H1 (cell line): Measurements from ENCODE around the gene TSC22D3. TPM values are rescaled to one million over a fixed set of nuclear protein-coding genes. Genes with fewer than 3 reads are reported as not detected.

Experiments
- CTCF ChIA-PET: fragments of 300-600 bp; sonication (Branson Sonifier 250); formaldehyde crosslinking; loops from one replicate; lab custom pipeline; 2021; ENCODE audit not compliant: partially characterized antibody; lab: Charles Lee
- POLR2A ChIA-PET: fragments of 300-600 bp; sonication (Branson Sonifier 250); formaldehyde crosslinking; loops from one replicate; lab custom pipeline; 2021; ENCODE audit warnings: inconsistent platforms; ENCODE audit not compliant: partially characterized antibody; lab: Charles Lee
- DNase-seq, 2 experiments: peaks; one replicate each; pipeline versions ENCODE4 v3.0.0 to v3.0.0-alpha.2; 2010 to 2022; ENCODE audit warnings: low spot score in 2 of 2, low read depth in 1 of 2, mixed read lengths in 1 of 2
- FAIRE-seq: peaks from 2 replicates; lab custom pipeline; 2011; peaks lifted over from hg19 to GRCh38; lab: Jason Lieb, UNC
- H2AFZ ChIP-seq: 2 replicates; pipeline ENCODE4 v1.8.1; 2012; ENCODE audit warnings: low read length, inconsistent platforms
- H2AK5ac ChIP-seq: 2 replicates; pipeline ENCODE4 v1.6.1; 2013; ENCODE audit warnings: low read depth, low read length
- H2BK120ac ChIP-seq: replicated peaks from 2 replicates; pipeline ENCODE3; 2013; ENCODE audit warnings: low read depth, low read length, inconsistent platforms
- H2BK12ac ChIP-seq: 2 replicates; pipeline ENCODE4 v1.6.1; 2013; ENCODE audit warnings: low read depth, low read length
- H2BK15ac ChIP-seq: 2 replicates; pipeline ENCODE4 v1.6.1; 2013; ENCODE audit warnings: low read length
- H2BK20ac ChIP-seq: 2 replicates; pipeline ENCODE4 v1.6.1; 2013; ENCODE audit warnings: low read length
- H2BK5ac ChIP-seq: 2 replicates; pipeline ENCODE4 v1.6.1; 2013; ENCODE audit warnings: low read depth, low read length
- H3K14ac ChIP-seq: 2 replicates; pipeline ENCODE4 v1.6.1; 2013; ENCODE audit warnings: inconsistent platforms; ENCODE audit not compliant: insufficient read length
- H3K18ac ChIP-seq: 2 replicates; pipeline ENCODE4 v1.6.1; 2013; ENCODE audit warnings: low read length; ENCODE audit errors: extremely low read depth
- H3K23ac ChIP-seq: 2 replicates; pipeline ENCODE4 v1.6.1; 2013; ENCODE audit warnings: inconsistent platforms; ENCODE audit not compliant: insufficient read length
- H3K23me2 ChIP-seq: 2 replicates; pipeline ENCODE4 v1.6.1; 2013; ENCODE audit warnings: low read depth, low read length
- H3K27ac ChIP-seq: 2 replicates; pipeline ENCODE4 v1.6.1; 2011; ENCODE audit warnings: low read depth, low read length, inconsistent platforms
- H3K27me3 ChIP-seq, 4 experiments: replicated peaks in 1 of 4; 1 replicate in 1 of 4; 2 replicates in 3 of 4; pipeline versions ENCODE4 v1.6.1 to v1.8.1; 2011 to 2013; ENCODE audit warnings: low read length in 3 of 4, mild to moderate bottlenecking in 3 of 4, inconsistent platforms in 2 of 4, mixed read lengths in 2 of 4, moderate library complexity in 1 of 4; ENCODE audit not compliant: control insufficient read depth in 3 of 4, insufficient read depth in 3 of 4; ENCODE audit errors: extremely low read depth in 1 of 4
- H3K36me3 ChIP-seq, 4 experiments: 2 replicates each; pipeline versions ENCODE4 v1.6.1 to v1.8.1; 2011 to 2013; ENCODE audit warnings: mild to moderate bottlenecking in 4 of 4, low read length in 3 of 4, moderate library complexity in 2 of 4, control low read depth in 1 of 4, inconsistent platforms in 1 of 4; ENCODE audit not compliant: insufficient read depth in 4 of 4, control insufficient read depth in 2 of 4
- H3K4ac ChIP-seq: replicated peaks from 2 replicates; pipeline ENCODE3; 2013; ENCODE audit warnings: low read length, low read depth, mixed read lengths, inconsistent platforms; ENCODE audit not compliant: insufficient read length
- H3K4me1 ChIP-seq, 4 experiments: replicated peaks in 1 of 4; 1 replicate in 1 of 4; 2 replicates in 3 of 4; pipeline versions ENCODE4 v1.6.1 to v1.8.1; 2011 to 2013; ENCODE audit warnings: low read length in 3 of 4, inconsistent platforms in 2 of 4, mixed read lengths in 1 of 4; ENCODE audit not compliant: insufficient read depth in 4 of 4, control insufficient read depth in 3 of 4
- H3K4me2 ChIP-seq, 2 experiments: 2 replicates each; pipeline versions ENCODE4 v1.6.1 to v1.8.1; 2011 to 2013; ENCODE audit warnings: low read depth in 2 of 2, low read length in 2 of 2, control low read depth in 1 of 2, inconsistent platforms in 1 of 2, mild to moderate bottlenecking in 1 of 2; ENCODE audit not compliant: insufficient read depth in 1 of 2
- H3K4me3 ChIP-seq, 4 experiments: fragments of 200-600, 300-600 bp in 1 of 4; sonication (generic), shearing (Covaris generic), sonication (Bioruptor Twin) in 1 of 4; 2 replicates each; pipeline versions ENCODE4 v1.5.1 to v1.8.1; 2011 to 2016; ENCODE audit warnings: low read length in 4 of 4, low read depth in 3 of 4, control low read depth in 2 of 4, inconsistent platforms in 2 of 4, mild to moderate bottlenecking in 2 of 4, mixed read lengths in 1 of 4, moderate library complexity in 1 of 4; ENCODE audit not compliant: insufficient read depth in 2 of 4; ENCODE audit errors: extremely low read depth in 1 of 4
- H3K56ac ChIP-seq: replicated peaks from 2 replicates; pipeline ENCODE3; 2013; ENCODE audit warnings: low read depth, mild to moderate bottlenecking, mixed read lengths, low read length, inconsistent platforms; ENCODE audit not compliant: insufficient read length
- H3K79me1 ChIP-seq: 2 replicates; pipeline ENCODE4 v1.6.1; 2013; ENCODE audit warnings: low read depth, low read length, control low read depth
- H3K79me2 ChIP-seq, 2 experiments: 2 replicates each; pipeline versions ENCODE4 v1.6.1 to v1.8.1; 2012 to 2013; ENCODE audit warnings: low read length in 2 of 2, mild to moderate bottlenecking in 2 of 2, inconsistent platforms in 1 of 2; ENCODE audit not compliant: insufficient read depth in 2 of 2, control insufficient read depth in 1 of 2
- H3K9ac ChIP-seq, 4 experiments: replicated peaks in 1 of 4; 1 replicate in 1 of 4; 2 replicates in 3 of 4; pipeline versions ENCODE4 v1.6.1 to v1.8.1; 2011 to 2013; ENCODE audit warnings: low read depth in 3 of 4, low read length in 3 of 4, control low read depth in 2 of 4, mild to moderate bottlenecking in 2 of 4, moderate library complexity in 2 of 4, inconsistent platforms in 1 of 4; ENCODE audit errors: extremely low read depth in 1 of 4
- H3K9me3 ChIP-seq, 2 experiments: 2 replicates each; pipeline versions ENCODE4 v1.6.1 to v1.8.1; 2012 to 2013; ENCODE audit warnings: mild to moderate bottlenecking in 2 of 2, moderate library complexity in 2 of 2, control low read depth in 1 of 2, inconsistent platforms in 1 of 2, low read depth in 1 of 2, low read length in 1 of 2, mixed read lengths in 1 of 2; ENCODE audit not compliant: insufficient read depth in 2 of 2
- H4K20me1 ChIP-seq, 2 experiments: replicated peaks in 1 of 2; 2 replicates each; pipeline versions ENCODE3 to v1.8.1; 2011 to 2013; ENCODE audit warnings: inconsistent platforms in 2 of 2, low read length in 2 of 2, mild to moderate bottlenecking in 1 of 2; ENCODE audit not compliant: insufficient read depth in 2 of 2, control insufficient read depth in 1 of 2
- H4K5ac ChIP-seq: 2 replicates; pipeline ENCODE4 v1.6.1; 2013; ENCODE audit warnings: low read length, low read depth, mixed read lengths, inconsistent platforms; ENCODE audit not compliant: insufficient read length
- H4K8ac ChIP-seq: 2 replicates; pipeline ENCODE4 v1.8.0; 2013; ENCODE audit warnings: mild to moderate bottlenecking, moderate library complexity, low read length, inconsistent platforms; ENCODE audit not compliant: insufficient read depth; ENCODE audit errors: extremely low read depth
- H4K91ac ChIP-seq: replicated peaks from 2 replicates; pipeline ENCODE3; 2013; ENCODE audit warnings: low read length, mixed read lengths, inconsistent platforms; ENCODE audit not compliant: insufficient read length
- CTBP2 ChIP-seq: IDR thresholded peaks from 2 replicates; pipeline ENCODE4 v1.7.0; 2011; ENCODE audit warnings: borderline replicate concordance, mild to moderate bottlenecking, moderate library complexity, mixed read lengths, low read length; ENCODE audit not compliant: insufficient read depth, insufficient read length
- FOSL1 ChIP-seq: IDR thresholded peaks from 2 replicates; pipeline ENCODE4 v1.6.1; 2011; ENCODE audit warnings: mild to moderate bottlenecking, low read depth, low read length, moderate library complexity; ENCODE audit not compliant: insufficient read depth
- GABPA ChIP-seq: IDR thresholded peaks from 2 replicates; pipeline ENCODE4 v1.6.1; 2011; ENCODE audit warnings: mild to moderate bottlenecking, low read length, moderate library complexity, borderline replicate concordance; ENCODE audit not compliant: insufficient read depth
- SIRT6 ChIP-seq: IDR thresholded peaks from one replicate; pipeline ENCODE4 v1.7.1; 2012; ENCODE audit warnings: low read length, inconsistent platforms
- TBP ChIP-seq: IDR thresholded peaks from 2 replicates; pipeline ENCODE4 v1.6.1; 2011; ENCODE audit warnings: low read depth, low read length, improper control_type of control experiment
- TCF12 ChIP-seq: IDR thresholded peaks from 2 replicates; pipeline ENCODE4 v1.6.1; 2011; ENCODE audit warnings: low read depth, mild to moderate bottlenecking, low read length
- TEAD4 ChIP-seq: IDR thresholded peaks from 2 replicates; pipeline ENCODE4 v1.6.1; 2012; ENCODE audit warnings: low read depth, low read length, inconsistent platforms, mixed read lengths
- ZNF274 ChIP-seq: IDR thresholded peaks from 2 replicates; pipeline ENCODE4 v1.7.0; 2012; ENCODE audit warnings: low read length, borderline replicate concordance; ENCODE audit errors: extremely low read depth
- WGBS, 2 experiments: shearing (Covaris generic) in 1 of 2; methylation state at CpG; one replicate each; pipeline versions ENCODE4 v1.1.6 to v1.1.7; 2013 to 2015; ENCODE audit warnings: low lambda C conversion rate in 2 of 2, mixed read lengths in 2 of 2, inconsistent platforms in 1 of 2, low coverage in 1 of 2, missing lambda C conversion rate in 1 of 2; ENCODE audit not compliant: insufficient replicate concordance in 2 of 2, insufficient coverage in 1 of 2, insufficient read length in 1 of 2; ENCODE audit errors: extremely low coverage in 1 of 2, missing lambda C conversion rate in 1 of 2; 5-methylcytosine and 5-hydroxymethylcytosine counted together
- polyA plus RNA-seq, 7 experiments: library from polyadenylated mRNA; depleted of rRNA in 3 of 7; stranded (reverse) in 5 of 7; unstranded in 2 of 7; fragments of >200 nt in 5 of 7; fragments of 200-250 nt in 2 of 7; gene quantifications; 1 replicate in 5 of 7; 2 replicates in 1 of 7; 4 replicates in 1 of 7; pipeline versions ENCODE4 v1.2.1 to v1.2.3, GENCODE V29; 2011 to 2013; ENCODE audit warnings: missing spikeins in 2 of 7, mixed read lengths in 2 of 7
- total RNA-seq: library from RNA; stranded (reverse); fragmentation: NEBNext Ultra II Directional; extraction: Animal tissue kit (Norgen Biotek cat#: 25700); gene quantifications from 2 replicates; pipeline ENCODE4 v1.2.1, GENCODE V29; 2021
- TF ChIP-seq, protein P1 (sequence below): IDR thresholded peaks from 2 replicates; pipeline ENCODE4 v1.6.1; 2012; ENCODE audit warnings: low read length, inconsistent platforms
- TF ChIP-seq, protein P2 (sequence below): IDR thresholded peaks from 2 replicates; pipeline ENCODE4 v1.6.1; 2011; ENCODE audit warnings: low read length, improper control_type of control experiment
- TF ChIP-seq, protein P3 (sequence below): IDR thresholded peaks from 2 replicates; pipeline ENCODE4 v1.6.1; 2012; ENCODE audit warnings: inconsistent platforms

TSC22D3 gene
- total and polyA plus RNA-seq, 2 of the 8 experiments (the other 6 are each of a cell fraction or from before 2014, with no cell fraction given), result 7.6 to 12.9 TPM

DNA sequence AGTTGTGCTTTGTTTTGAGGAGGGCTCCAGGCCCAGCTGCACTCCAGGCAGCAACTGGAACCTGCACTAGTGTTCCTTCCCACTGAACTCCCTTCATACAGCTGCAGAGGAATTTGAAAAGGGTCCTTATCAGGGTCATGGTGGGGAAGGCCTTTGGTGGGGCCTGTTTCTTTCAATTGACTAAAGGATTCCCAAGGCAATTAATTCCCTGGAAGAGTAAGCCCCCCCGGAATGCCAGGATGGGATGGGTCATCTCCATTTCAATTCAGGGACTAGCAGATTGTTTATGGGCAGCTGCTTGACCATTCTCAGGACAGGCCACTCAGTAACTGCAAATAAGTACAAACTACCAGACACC, 45.3 kb downstream of the TSC22D3 start:
- Histone ChIP-seq H4K20me1 (no peaks in the 10 kb centered on the region), H3K79me2 (no peaks in the 10 kb centered on the region), H2BK12ac (no peak overlapping the region; the same call in 1 of the 2 replicates), H2AFZ (no peak overlapping the region), H3K56ac (no peak overlapping the region), H2BK20ac (no peak overlapping the region), H3K27me3 (no peaks in the 10 kb centered on the region), H2AK5ac (no peak overlapping the region), H4K91ac (no peak overlapping the region), H3K23ac (no peak overlapping the region), H3K9ac (no peak overlapping the region), H3K4me3 (no peak overlapping the region), H3K27ac (no peak overlapping the region), H3K4ac (no peak overlapping the region), H3K36me3 (no peaks in the 10 kb centered on the region), H2BK120ac (no peak overlapping the region), H3K18ac (no peak overlapping the region), H3K79me1 (no peaks in the 10 kb centered on the region), H4K8ac (no peak overlapping the region), H2BK5ac (no peak overlapping the region), H3K23me2 (no peaks in the 10 kb centered on the region), H3K14ac (no peak overlapping the region), H3K4me1 (peaks cover 0 to 17% (median 11%) of the 10 kb centered on the region in 4 experiments; a peak in 5 of 7 replicates), H4K5ac (no peak overlapping the region), H2BK15ac (no peak overlapping the region), H3K4me2 (no peak overlapping the region), H3K9me3 (no peaks in the 10 kb centered on the region)
- no peak for FAIRE-seq
- CTCF ChIA-PET, result interaction anchor here (0.9 to 4.7 kb wide), 10 partner anchors 9 to 69 kb away, joined by 3 to 50 read pairs (median 10); partner anchors contain the start of genes NCBP2L and TSC22D3
- no peak for DNase-seq
- WGBS, 2 experiments, result 55% methylated on average over 1 of the region's 1 CpG; no CpG with 5 or more reads in 1 of the 2 experiments
- POLR2A ChIA-PET, result interaction anchor here (4.7 kb wide), 1 partner anchor 14 kb away, joined by 51 read pairs; no protein-coding TSS in a partner anchor
- TF ChIP-seq SIRT6 (no peak), ZNF274 (no peak), TBP (no peak), GABPA (no peak), FOSL1 (no peak), CTBP2 (no peak), TEAD4 (no peak), TCF12 (no peak)
- TF ChIP-seq, protein P1, sequence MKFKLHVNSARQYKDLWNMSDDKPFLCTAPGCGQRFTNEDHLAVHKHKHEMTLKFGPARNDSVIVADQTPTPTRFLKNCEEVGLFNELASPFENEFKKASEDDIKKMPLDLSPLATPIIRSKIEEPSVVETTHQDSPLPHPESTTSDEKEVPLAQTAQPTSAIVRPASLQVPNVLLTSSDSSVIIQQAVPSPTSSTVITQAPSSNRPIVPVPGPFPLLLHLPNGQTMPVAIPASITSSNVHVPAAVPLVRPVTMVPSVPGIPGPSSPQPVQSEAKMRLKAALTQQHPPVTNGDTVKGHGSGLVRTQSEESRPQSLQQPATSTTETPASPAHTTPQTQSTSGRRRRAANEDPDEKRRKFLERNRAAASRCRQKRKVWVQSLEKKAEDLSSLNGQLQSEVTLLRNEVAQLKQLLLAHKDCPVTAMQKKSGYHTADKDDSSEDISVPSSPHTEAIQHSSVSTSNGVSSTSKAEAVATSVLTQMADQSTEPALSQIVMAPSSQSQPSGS, result no peak
- TF ChIP-seq, protein P2, sequence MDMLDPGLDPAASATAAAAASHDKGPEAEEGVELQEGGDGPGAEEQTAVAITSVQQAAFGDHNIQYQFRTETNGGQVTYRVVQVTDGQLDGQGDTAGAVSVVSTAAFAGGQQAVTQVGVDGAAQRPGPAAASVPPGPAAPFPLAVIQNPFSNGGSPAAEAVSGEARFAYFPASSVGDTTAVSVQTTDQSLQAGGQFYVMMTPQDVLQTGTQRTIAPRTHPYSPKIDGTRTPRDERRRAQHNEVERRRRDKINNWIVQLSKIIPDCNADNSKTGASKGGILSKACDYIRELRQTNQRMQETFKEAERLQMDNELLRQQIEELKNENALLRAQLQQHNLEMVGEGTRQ, result no peak
- TF ChIP-seq, protein P3, sequence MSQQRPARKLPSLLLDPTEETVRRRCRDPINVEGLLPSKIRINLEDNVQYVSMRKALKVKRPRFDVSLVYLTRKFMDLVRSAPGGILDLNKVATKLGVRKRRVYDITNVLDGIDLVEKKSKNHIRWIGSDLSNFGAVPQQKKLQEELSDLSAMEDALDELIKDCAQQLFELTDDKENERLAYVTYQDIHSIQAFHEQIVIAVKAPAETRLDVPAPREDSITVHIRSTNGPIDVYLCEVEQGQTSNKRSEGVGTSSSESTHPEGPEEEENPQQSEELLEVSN, result no peak
